Right lobe of liver (tissue), 4 donors: ENCODE data around the gene NDOR1.

Source experiments
- POLR2A ChIP-seq: fragments of 450-650 bp; IDR thresholded peaks from one replicate; pipeline ENCODE4 v1.6.1; 2017; ENCODE audit warnings: antibody characterized with exemption, mild to moderate bottlenecking
- TF ChIP-seq, protein P1 (sequence below), 4 donors: fragments of 200-600 bp in 3 of 4; fragments of 450-650 bp in 1 of 4; IDR thresholded peaks; one replicate each; pipeline versions ENCODE4 v1.5.1 to v1.8.0; 2016 to 2022; ENCODE audit warnings: antibody characterized with exemption in 4 of 4, mild to moderate bottlenecking in 2 of 4
- donor health status: DM: no; HTN: no; CAD: no.
- donor health status: DM: no; HTN: no; CAD: no.
- donor health status: DM: no; HTN: yes; CAD: no.

DNA sequence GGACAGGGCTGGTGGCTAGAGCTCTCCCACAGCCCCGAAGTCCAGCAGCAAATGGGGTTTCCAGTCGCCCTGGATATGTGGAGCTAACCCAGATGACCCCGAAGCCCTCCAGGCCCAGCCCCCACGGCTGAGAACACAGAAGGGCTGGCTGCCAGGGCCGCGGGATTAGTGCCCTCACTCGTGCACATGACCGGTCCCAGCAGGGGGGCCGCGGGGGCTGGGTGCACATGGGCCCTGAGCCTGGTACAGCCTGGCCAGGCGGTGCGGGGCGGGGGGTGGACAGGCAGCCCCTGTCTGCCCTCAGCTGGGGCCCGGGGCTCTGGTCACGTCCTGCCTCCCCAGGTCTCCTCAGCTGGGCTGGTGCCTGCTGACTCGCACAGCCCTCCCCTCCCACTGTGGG is 11.1 kb upstream of the NDOR1 start:
- TF ChIP-seq POLR2A, result no peak
- TF ChIP-seq, protein P1, sequence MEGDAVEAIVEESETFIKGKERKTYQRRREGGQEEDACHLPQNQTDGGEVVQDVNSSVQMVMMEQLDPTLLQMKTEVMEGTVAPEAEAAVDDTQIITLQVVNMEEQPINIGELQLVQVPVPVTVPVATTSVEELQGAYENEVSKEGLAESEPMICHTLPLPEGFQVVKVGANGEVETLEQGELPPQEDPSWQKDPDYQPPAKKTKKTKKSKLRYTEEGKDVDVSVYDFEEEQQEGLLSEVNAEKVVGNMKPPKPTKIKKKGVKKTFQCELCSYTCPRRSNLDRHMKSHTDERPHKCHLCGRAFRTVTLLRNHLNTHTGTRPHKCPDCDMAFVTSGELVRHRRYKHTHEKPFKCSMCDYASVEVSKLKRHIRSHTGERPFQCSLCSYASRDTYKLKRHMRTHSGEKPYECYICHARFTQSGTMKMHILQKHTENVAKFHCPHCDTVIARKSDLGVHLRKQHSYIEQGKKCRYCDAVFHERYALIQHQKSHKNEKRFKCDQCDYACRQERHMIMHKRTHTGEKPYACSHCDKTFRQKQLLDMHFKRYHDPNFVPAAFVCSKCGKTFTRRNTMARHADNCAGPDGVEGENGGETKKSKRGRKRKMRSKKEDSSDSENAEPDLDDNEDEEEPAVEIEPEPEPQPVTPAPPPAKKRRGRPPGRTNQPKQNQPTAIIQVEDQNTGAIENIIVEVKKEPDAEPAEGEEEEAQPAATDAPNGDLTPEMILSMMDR (IDR thresholded peaks at IDR 0.05), result no peak
